Lower lobe of right lung (tissue), 2 donors: ENCODE results near the gene PCNX1. TPM values are rescaled to one million over a fixed set of nuclear protein-coding genes. Genes with fewer than 3 reads are reported as not detected.
A peak's percentile ranks its signal among the peaks of the same experiment; 100 is the strongest.

Experiments
- ATAC-seq, 2 donors: fragments of 200-7000 bp; cut with Tn5 transposase; one replicate each; pipeline ENCODE4 v1.9.1; 2020 to 2022; ENCODE audit warnings: mild to moderate bottlenecking in 2 of 2, moderate library complexity in 2 of 2
- DNase-seq: peaks from one replicate; pipeline ENCODE4 v3.0.0-alpha.2; 2020
- H3K27ac ChIP-seq: fragments of 200-600 bp; one replicate; pipeline ENCODE4 v1.8.0; 2022
- H3K27me3 ChIP-seq: fragments of 200-600 bp; one replicate; pipeline ENCODE4 v1.8.0; 2022; ENCODE audit warnings: low read depth
- H3K36me3 ChIP-seq: fragments of 200-600 bp; one replicate; pipeline ENCODE4 v1.8.0; 2022; ENCODE audit warnings: mild to moderate bottlenecking
- H3K4me1 ChIP-seq: fragments of 200-600 bp; one replicate; pipeline ENCODE4 v1.8.0; 2022
- H3K4me3 ChIP-seq: fragments of 200-600 bp; one replicate; pipeline ENCODE4 v1.8.0; 2022; ENCODE audit warnings: mild to moderate bottlenecking
- H3K9me3 ChIP-seq: fragments of 200-600 bp; one replicate; pipeline ENCODE4 v1.8.0; 2022
- intact Hi-C: fragments of 100-400 bp; cut with DNase I; formaldehyde crosslinking; loops from one replicate; pipeline ENCODE4 v1.11.0; 2022
- total RNA-seq: library from RNA; stranded (reverse); fragmentation: NEBNext Ultra II Directional; extraction: Animal tissue kit (Norgen Biotek cat#: 25700); gene quantifications from one replicate; pipeline ENCODE4 v1.2.1, GENCODE V29; 2021
- TF ChIP-seq, protein P1 (sequence below): fragments of 200-600 bp; IDR thresholded peaks from one replicate; pipeline ENCODE4 v1.8.0; 2022; ENCODE audit warnings: antibody characterized with exemption, mild to moderate bottlenecking
- donor health status: DM: no; HTN: yes; CAD: no; lungs with severe emphysema.

Gene PCNX1
- total RNA-seq, 1 donor from 2014 or later = 49.9 TPM

DNA sequence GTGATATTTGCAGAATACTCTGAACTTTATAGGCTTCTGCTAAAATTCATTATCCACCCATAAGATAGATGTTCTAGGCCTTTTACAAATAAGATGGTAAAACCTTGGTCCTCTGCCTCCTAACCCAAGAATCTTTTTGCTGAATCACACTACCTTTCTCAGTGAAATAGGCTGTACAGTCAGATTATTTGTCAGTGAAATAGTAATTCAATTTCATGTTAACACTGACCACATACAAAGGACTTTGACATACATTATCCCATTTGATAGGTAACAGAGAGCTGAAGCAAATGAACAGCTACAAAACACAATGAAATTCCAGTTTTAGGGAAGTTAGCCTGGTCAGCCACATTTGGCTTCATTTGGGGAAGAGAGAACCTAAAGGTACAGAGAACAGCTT is 141.1 kb downstream of the PCNX1 start:
- H3K4me3 ChIP-seq = no peak overlapping the region
- ATAC-seq (no peak), DNase-seq (no peak)
- peaks cover 70% of the 10 kb centered on the region for H3K36me3 ChIP-seq
- no peak overlapping the region for H3K27ac ChIP-seq
- TF ChIP-seq, protein P1, sequence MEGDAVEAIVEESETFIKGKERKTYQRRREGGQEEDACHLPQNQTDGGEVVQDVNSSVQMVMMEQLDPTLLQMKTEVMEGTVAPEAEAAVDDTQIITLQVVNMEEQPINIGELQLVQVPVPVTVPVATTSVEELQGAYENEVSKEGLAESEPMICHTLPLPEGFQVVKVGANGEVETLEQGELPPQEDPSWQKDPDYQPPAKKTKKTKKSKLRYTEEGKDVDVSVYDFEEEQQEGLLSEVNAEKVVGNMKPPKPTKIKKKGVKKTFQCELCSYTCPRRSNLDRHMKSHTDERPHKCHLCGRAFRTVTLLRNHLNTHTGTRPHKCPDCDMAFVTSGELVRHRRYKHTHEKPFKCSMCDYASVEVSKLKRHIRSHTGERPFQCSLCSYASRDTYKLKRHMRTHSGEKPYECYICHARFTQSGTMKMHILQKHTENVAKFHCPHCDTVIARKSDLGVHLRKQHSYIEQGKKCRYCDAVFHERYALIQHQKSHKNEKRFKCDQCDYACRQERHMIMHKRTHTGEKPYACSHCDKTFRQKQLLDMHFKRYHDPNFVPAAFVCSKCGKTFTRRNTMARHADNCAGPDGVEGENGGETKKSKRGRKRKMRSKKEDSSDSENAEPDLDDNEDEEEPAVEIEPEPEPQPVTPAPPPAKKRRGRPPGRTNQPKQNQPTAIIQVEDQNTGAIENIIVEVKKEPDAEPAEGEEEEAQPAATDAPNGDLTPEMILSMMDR = no peak
- intact Hi-C loops = no loop called here
- H3K9me3 ChIP-seq = no peaks in the 10 kb centered on the region
- no peaks in the 10 kb centered on the region for H3K27me3 ChIP-seq
- H3K4me1 ChIP-seq = no peaks in the 10 kb centered on the region

- no peak overlapping the region for H3K4me3 ChIP-seq
- DNase-seq (no peak), ATAC-seq (no peak)
- TF ChIP-seq, protein P1 = no peak
- H3K4me1 ChIP-seq = no peaks in the 10 kb centered on the region
- H3K9me3 ChIP-seq = no peaks in the 10 kb centered on the region
- no peaks in the 10 kb centered on the region for H3K27me3 ChIP-seq
- H3K36me3 ChIP-seq = peaks cover 76% of the 10 kb centered on the region
- intact Hi-C loops = no loop called here
- no peak overlapping the region for H3K27ac ChIP-seq
Observed at GRCh38 chr14:71049435-71050133, 142.3 kb downstream of the PCNX1 start.

- no peaks in the 10 kb centered on the region for H3K27me3 ChIP-seq
- H3K9me3 ChIP-seq = no peaks in the 10 kb centered on the region
- H3K4me3 ChIP-seq = no peak overlapping the region
- no peaks in the 10 kb centered on the region for H3K4me1 ChIP-seq
- H3K36me3 ChIP-seq = peaks cover 73% of the 10 kb centered on the region
- H3K27ac ChIP-seq = no peak overlapping the region
- intact Hi-C loops = no loop called here
- DNase-seq (no peak), ATAC-seq (no peak)
- TF ChIP-seq, protein P1 = peak; percentile 27
Observed at GRCh38 chr14:71050227-71050823, 143.1 kb downstream of the PCNX1 start.

- ATAC-seq = no peak
- DNase-seq = no peak
- H3K36me3 ChIP-seq = peaks cover 78% of the 10 kb centered on the region
- no peak overlapping the region for H3K27ac ChIP-seq
- intact Hi-C loops = no loop called here
- H3K27me3 ChIP-seq = no peaks in the 10 kb centered on the region
- TF ChIP-seq, protein P1 = no peak
- no peaks in the 10 kb centered on the region for H3K9me3 ChIP-seq
- no peak overlapping the region for H3K4me3 ChIP-seq
- H3K4me1 ChIP-seq = no peaks in the 10 kb centered on the region
Observed at GRCh38 chr14:71054706-71055105, 147.4 kb downstream of the PCNX1 start.

DNA sequence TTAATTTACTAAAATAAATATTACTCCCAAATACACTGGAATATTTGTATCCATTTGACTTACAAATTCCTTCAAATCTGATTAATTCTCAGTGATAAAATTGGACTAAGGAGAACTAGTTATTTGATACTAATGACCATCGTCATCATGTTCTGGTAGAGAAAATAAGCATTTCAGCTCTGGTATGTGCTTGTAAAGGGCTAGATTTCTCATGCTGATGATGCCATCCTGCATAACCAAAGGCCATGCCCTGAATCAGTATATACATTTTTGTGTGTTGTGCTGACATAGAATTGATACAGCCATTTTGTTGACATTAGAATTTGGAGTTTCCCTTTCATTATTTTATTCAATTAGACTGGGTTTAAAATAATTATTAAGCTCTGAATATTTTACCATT is 148.9 kb downstream of the PCNX1 start:
- Histone ChIP-seq H3K9me3 (no peaks in the 10 kb centered on the region), H3K4me3 (no peak overlapping the region), H3K27me3 (no peaks in the 10 kb centered on the region), H3K4me1 (no peaks in the 10 kb centered on the region), H3K27ac (no peak overlapping the region), H3K36me3 (peaks cover 92% of the 10 kb centered on the region)
- intact Hi-C loops = no loop called here
- ATAC-seq (no peak), DNase-seq (no peak)
- TF ChIP-seq, protein P1 = no peak
